Ascending aorta (tissue), 2 donors: ENCODE data around the gene PDE4B. TPM values are rescaled to one million over a fixed set of nuclear protein-coding genes. Genes with fewer than 3 reads are reported as not detected.

Experiments used
- DNase-seq, 2 donors: peaks; one replicate each; pipeline ENCODE4 v3.0.0-alpha.2; 2019; ENCODE audit warnings: low spot score in 2 of 2
- H3K27ac ChIP-seq, 2 donors: fragments of 200-600 bp; sonication (generic); one replicate each; pipeline ENCODE4 v1.5.1; 2016 to 2017; ENCODE audit warnings: mild to moderate bottlenecking in 1 of 2
- H3K27me3 ChIP-seq: fragments of 200-600 bp; sonication (generic); one replicate; pipeline ENCODE4 v1.5.1; 2017
- H3K36me3 ChIP-seq, 2 donors: fragments of 200-600 bp; sonication (generic); one replicate each; pipeline ENCODE4 v1.5.1; 2016
- H3K4me1 ChIP-seq, 2 donors: fragments of 200-600 bp; sonication (generic); one replicate each; pipeline ENCODE4 v1.5.1; 2016 to 2017; ENCODE audit warnings: mild to moderate bottlenecking in 1 of 2
- H3K4me3 ChIP-seq, 2 donors: fragments of 200-600 bp; sonication (generic); one replicate each; pipeline ENCODE4 v1.5.1; 2016 to 2017; ENCODE audit warnings: mild to moderate bottlenecking in 1 of 2
- H3K9me3 ChIP-seq, 2 donors: fragments of 200-600 bp; sonication (generic); one replicate each; pipeline ENCODE4 v1.5.1; 2016
- intact Hi-C: fragments of 100-400 bp; cut with DNase I; formaldehyde crosslinking; loops from one replicate; pipeline ENCODE4 v1.15.1; 2023
- total RNA-seq: library from RNA; depleted of rRNA; stranded (reverse); fragments of >200 nt; gene quantifications from one replicate; pipeline ENCODE4 v1.1.0, GENCODE V29; 2016
- TF ChIP-seq, protein P1 (sequence below), 3 experiments: fragments of 200-600 bp in 2 of 3; fragments of 450-650 bp in 1 of 3; sonication (generic) in 2 of 3; IDR thresholded peaks; one replicate each; pipeline ENCODE4 v1.5.1; 2016 to 2019; ENCODE audit warnings: antibody characterized with exemption in 3 of 3, mild to moderate bottlenecking in 1 of 3, moderate library complexity in 1 of 3

The PDE4B gene
- total RNA-seq, 1 donor from 2014 or later, result 4.5 TPM

DNA sequence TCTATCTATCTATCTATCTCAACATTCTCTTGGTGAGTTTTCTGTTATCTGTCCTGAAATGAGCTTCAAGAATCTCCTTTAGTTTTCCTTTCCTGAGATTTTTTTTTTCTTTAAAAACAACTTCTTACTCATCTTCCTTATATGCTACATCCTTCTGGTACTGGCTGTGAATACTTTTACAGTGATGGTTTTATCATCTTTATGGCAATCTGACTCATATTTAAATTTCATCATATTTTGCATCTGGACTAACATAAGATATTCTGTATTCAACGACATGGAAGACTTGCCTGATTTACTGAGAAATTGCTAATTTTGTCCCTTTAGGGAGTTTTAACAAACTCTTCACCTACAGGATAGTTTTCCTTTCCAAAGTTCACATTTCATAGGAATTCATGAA, 33.0 kb downstream of the PDE4B start:
- Histone ChIP-seq H3K4me1 (no peaks in the 10 kb centered on the region), H3K27me3 (no peaks in the 10 kb centered on the region), H3K9me3 (no peaks in the 10 kb centered on the region), H3K36me3 (no peaks in the 10 kb centered on the region), H3K4me3 (no peak overlapping the region), H3K27ac (no peak overlapping the region)
- intact Hi-C loops, result no loop called here
- TF ChIP-seq, protein P1, sequence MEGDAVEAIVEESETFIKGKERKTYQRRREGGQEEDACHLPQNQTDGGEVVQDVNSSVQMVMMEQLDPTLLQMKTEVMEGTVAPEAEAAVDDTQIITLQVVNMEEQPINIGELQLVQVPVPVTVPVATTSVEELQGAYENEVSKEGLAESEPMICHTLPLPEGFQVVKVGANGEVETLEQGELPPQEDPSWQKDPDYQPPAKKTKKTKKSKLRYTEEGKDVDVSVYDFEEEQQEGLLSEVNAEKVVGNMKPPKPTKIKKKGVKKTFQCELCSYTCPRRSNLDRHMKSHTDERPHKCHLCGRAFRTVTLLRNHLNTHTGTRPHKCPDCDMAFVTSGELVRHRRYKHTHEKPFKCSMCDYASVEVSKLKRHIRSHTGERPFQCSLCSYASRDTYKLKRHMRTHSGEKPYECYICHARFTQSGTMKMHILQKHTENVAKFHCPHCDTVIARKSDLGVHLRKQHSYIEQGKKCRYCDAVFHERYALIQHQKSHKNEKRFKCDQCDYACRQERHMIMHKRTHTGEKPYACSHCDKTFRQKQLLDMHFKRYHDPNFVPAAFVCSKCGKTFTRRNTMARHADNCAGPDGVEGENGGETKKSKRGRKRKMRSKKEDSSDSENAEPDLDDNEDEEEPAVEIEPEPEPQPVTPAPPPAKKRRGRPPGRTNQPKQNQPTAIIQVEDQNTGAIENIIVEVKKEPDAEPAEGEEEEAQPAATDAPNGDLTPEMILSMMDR (IDR thresholded peaks at IDR 0.05), result no peak
- no peak for DNase-seq

DNA sequence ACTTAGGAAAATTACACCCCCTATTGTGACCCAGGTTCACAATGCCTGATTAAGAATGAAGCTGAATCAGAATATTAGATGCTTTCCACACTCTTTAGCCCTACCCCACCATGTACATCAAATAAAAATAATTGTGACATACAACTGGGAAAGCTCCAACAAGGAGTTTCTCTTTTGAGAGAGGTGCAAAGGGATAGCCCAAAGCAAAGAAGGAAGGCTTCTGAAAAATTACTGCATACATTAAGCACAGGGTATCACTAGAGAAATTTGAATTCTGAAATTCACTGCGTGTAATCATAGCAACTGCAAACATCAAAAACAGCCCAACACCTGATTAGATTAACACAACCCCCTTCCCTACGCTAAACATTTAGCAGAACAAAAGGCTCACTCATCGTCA, 34.1 kb downstream of the PDE4B start:
- DNase-seq, result no peak
- no peaks in the 10 kb centered on the region for H3K36me3 ChIP-seq
- H3K9me3 ChIP-seq, result no peaks in the 10 kb centered on the region
- intact Hi-C loops, result no loop called here
- H3K4me1 ChIP-seq, result no peaks in the 10 kb centered on the region
- no peak overlapping the region for H3K4me3 ChIP-seq
- H3K27ac ChIP-seq, result no peak overlapping the region
- TF ChIP-seq, protein P1 (IDR thresholded peaks at IDR 0.05), result no peak
- H3K27me3 ChIP-seq, result no peaks in the 10 kb centered on the region

DNA sequence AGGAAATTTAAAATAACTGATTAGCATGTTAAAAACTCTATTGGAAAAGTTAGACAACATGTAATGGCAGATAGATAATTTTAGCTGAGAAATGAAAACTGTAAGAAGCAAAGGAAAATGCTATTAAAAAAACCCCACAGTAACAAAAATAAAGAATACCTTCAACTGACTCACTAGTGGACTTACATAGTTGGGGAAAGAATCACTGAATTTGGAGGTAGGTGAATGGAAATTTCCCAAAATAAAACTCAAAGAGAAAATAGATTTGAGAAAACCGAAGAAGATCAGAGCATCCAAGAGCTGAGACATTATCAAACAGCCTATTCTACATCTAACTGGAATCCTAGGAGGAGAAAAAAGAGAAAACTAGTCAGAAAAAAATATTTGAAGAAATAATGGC, 34.7 kb downstream of the PDE4B start:
- Histone ChIP-seq H3K36me3 (no peaks in the 10 kb centered on the region), H3K4me1 (no peaks in the 10 kb centered on the region), H3K27ac (no peak overlapping the region), H3K27me3 (no peaks in the 10 kb centered on the region), H3K9me3 (no peaks in the 10 kb centered on the region), H3K4me3 (no peak overlapping the region)
- no peak for DNase-seq
- intact Hi-C loops, result no loop called here
- TF ChIP-seq, protein P1 (IDR thresholded peaks at IDR 0.05), result no peak

DNA sequence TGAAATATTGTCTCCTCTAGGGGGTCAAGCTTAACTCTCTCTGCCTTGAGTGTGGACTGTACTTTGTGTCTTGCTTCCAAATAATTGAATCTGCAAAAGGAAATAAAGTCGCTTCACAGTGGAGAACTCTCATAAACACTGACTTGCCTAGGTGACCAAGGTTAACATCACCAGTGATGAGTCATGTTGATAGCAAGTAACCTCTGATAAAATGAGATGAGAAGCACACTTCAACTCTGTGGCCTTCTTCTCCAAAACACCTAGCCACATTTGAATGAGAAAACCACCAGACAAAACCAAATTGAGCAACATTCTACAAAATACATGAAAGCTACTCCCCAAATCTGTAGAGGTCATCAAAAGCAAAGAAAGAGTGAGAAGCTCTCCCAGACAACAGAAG, 37.6 kb downstream of the PDE4B start:
- no peak for DNase-seq
- TF ChIP-seq, protein P1 (IDR thresholded peaks at IDR 0.05), result no peak
- H3K4me3 ChIP-seq, result no peak overlapping the region
- no peak overlapping the region for H3K27ac ChIP-seq
- no peaks in the 10 kb centered on the region for H3K4me1 ChIP-seq
- H3K36me3 ChIP-seq, result no peaks in the 10 kb centered on the region
- H3K9me3 ChIP-seq, result no peaks in the 10 kb centered on the region
- intact Hi-C loops, result no loop called here
- H3K27me3 ChIP-seq, result no peaks in the 10 kb centered on the region

DNA sequence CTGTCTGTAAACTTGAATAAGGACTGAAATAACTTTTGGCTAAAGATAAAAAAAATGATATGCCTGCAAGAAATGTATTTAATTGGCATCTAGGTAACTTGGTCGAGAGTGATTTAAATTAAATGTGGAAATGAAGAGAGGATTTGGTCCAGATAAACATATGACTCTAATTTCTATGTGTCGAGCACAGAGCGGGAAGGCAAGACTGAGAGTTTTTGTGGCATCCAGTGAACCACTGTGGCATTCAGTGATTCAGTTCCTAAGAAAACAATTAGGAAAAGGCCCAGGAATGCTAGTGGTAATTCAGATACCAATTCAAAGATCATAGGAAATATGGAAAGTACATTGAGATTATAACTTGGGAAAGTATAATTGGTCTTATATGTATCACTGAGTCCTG, 39.6 kb downstream of the PDE4B start:
- TF ChIP-seq, protein P1 (IDR thresholded peaks at IDR 0.05), result no peak
- Histone ChIP-seq H3K36me3 (no peaks in the 10 kb centered on the region), H3K27me3 (no peaks in the 10 kb centered on the region), H3K4me1 (no peaks in the 10 kb centered on the region), H3K27ac (no peak overlapping the region), H3K4me3 (no peak overlapping the region), H3K9me3 (no peaks in the 10 kb centered on the region)
- intact Hi-C loops, result no loop called here
- no peak for DNase-seq

DNA sequence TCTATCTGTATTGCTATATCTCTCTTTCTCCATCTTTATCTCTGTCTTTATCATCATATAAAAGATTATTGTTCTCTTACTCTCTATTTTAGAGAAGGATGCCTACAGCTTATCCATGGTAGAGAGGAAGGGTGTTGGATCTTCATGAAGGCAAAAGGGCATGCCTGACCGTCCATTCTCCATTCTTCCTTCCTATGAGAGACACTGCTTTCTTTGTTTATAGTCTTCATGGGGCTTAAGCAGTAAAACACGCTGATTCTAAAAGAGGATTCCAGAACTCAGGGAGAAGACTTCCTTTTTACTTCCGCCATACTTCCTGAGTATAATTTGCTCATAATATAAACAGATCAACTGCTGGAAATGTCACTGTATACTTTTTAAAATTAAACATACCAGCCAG, 44.0 kb downstream of the PDE4B start:
- H3K27me3 ChIP-seq, result no peaks in the 10 kb centered on the region
- no peak overlapping the region for H3K4me3 ChIP-seq
- DNase-seq, result no peak
- no peaks in the 10 kb centered on the region for H3K36me3 ChIP-seq
- no peak overlapping the region for H3K27ac ChIP-seq
- H3K9me3 ChIP-seq, result no peaks in the 10 kb centered on the region
- intact Hi-C loops, result no loop called here
- TF ChIP-seq, protein P1 (IDR thresholded peaks at IDR 0.05), result no peak
- H3K4me1 ChIP-seq, result no peaks in the 10 kb centered on the region
